Hindlimb muscle (tissue), 1 donor: ENCODE data around the gene PLEKHM3. TPM values are rescaled to one million over a fixed set of nuclear protein-coding genes. Genes with fewer than 3 reads are reported as not detected.
"Not testable (repeated sequence)": the region's sequence is repeated elsewhere in the genome, so short reads cannot be mapped to it uniquely, and the experiment has no call there.

Experiments used
- DNase-seq: peaks from one replicate; pipeline ENCODE4 v3.0.0-alpha.2; 2013
- polyA plus RNA-seq: library from polyadenylated mRNA; unstranded; fragments of 120-200 nt; gene quantifications from one replicate; pipeline ENCODE4 v1.2.1, GENCODE V29; 2013; ENCODE audit not compliant: insufficient read length

The PLEKHM3 gene
- polyA plus RNA-seq, 1 donor = 8.1 TPM

DNA sequence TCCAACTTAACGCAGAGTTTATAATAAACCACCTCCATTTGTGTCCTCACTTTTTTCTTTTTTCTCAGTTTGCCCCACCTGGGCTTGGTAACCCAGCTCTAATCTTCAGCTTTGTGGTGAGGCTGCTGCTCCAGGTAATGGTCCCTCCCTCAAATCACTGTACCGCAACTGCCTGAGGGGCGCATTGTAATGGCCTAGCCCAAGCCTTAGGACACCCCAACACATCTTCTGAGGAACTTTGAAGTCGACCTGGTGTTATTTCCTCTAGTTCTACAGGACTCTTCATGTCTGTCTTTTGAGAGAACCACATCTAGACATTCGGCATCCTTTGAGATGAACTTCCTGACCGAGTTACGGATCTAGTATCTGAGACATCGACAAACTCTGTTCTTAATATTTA lies 99.7 kb downstream of the PLEKHM3 start:
- DNase-seq = no peak

DNA sequence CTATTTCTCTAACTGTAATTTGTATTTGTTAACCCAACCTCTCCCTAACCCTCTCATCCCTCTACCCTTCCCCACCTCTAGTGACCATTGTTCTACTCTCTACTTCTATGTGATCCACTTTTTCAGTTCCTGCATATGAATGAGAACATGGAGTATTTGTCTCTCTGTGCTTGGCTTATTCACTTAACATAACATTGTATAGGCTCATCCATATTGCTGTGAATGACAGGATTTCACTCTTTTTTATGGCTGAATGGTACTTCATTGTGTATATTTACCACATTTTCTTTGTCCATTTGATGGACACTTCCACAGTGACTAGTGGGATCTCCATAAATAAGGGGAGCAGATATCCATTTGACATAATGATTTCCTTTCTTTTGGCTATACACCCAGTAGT lies 103.7 kb downstream of the PLEKHM3 start:
- no peak for DNase-seq

- no peak for DNase-seq
These were observed 104.6 kb downstream of the PLEKHM3 start for GRCh38 chr2:207920721-207921120.

GRCh38 chr2:207920321-207920720 lies 105.0 kb downstream of the PLEKHM3 start:
- DNase-seq = peak; percentile 29

- no peak for DNase-seq
These were observed 106.0 kb downstream of the PLEKHM3 start for GRCh38 chr2:207919164-207919919.

DNA sequence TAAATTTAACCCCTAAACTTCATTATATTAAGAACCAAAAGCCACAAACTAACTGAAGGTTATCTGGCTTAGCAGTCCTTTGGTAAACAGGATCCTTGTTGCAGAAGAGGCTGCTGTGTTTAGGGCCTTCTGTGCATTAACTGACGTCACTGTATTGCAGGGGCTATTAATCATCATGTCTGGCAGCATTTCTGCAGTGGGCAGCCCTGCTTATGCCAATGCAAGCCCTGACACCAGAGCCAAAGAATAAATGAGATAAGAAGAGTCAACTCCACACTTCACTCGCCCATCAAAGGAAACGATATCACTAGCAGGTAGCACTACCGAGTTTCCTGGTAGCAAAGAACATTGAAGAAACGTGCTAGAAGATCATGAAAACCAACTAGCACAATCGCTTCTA lies 110.6 kb downstream of the PLEKHM3 start:
- no peak for DNase-seq

GRCh38 chr2:207913772-207914358 lies 111.5 kb downstream of the PLEKHM3 start:
- no peak for DNase-seq

GRCh38 chr2:207911856-207912255 lies 113.5 kb downstream of the PLEKHM3 start:
- no peak for DNase-seq

DNA sequence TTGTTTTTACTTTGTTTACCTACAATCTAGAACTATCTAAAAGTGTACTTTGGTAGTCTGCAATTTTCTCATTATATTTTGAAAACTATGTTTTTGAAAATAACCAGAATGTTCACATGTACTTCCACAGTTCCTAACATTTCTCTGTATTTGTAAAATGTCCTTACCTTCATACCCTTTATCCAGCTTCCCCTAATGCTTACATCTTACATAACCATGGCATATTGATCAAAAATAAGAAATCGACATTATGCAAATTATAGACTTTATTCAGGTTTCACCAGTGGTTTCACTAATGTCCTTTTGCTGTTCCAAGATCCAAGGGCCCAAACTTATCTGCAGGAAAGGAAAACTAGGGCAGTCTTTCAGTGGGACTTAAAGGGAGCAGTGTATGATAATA lies 114.1 kb downstream of the PLEKHM3 start:
- DNase-seq = no peak

DNA sequence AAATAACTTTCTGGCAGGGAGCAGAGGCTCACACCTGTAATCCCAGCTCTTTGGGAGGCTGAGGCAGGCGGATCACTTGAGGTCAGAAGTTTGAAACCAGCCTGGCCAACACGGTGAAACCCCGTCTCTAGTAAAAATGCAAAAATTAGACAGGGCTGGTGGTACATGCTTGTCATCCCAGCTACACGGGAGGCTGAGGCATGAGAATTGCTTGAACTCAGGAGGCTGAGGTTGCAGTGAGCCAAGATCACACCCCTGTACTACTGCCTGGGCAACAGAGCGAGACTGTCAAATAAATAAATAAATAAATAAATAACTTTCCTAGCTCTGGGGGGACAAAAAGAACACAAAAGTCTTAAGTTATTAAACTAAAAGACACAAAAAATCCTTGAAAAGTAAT lies 118.8 kb downstream of the PLEKHM3 start:
- not testable (repeated sequence) for DNase-seq

DNA sequence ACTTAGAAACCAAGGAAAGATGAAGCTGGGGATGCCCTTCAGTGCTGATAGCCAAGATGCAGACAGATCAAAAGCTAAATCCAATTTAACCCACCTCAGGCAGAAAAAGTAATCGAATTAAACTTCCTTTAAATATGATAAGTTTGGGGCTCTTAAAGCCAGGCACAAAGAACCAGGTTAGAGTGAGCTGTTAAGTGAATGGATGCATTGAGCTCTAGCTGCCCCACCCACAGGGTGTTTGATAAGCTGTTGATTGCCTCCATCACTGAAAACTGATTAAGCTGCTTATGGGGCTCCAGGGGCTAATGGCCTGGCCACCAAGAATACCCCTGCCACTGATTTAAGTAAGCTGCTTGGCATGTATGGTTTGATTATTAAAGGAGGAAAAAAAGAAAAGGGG lies 119.8 kb downstream of the PLEKHM3 start:
- DNase-seq = no peak

DNA sequence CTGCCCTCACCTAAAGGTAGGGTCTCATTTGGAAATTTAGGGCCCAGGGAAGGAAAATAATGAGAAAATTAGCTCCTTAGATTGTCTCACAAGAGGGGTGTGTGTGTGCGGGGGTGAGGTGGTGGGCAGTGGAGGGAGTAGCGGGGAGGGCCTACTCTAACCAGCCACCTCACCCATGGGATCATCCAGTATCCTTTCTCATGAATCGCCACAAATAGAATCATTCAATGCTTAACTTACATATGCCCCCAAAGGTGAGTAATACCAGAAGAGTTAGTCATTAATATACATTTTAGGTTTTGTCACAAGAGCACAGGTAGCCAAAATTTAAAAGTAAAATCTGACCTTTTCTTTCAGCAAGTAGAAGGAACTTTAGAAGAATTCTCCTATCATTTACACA lies 122.1 kb downstream of the PLEKHM3 start:
- DNase-seq = no peak

DNA sequence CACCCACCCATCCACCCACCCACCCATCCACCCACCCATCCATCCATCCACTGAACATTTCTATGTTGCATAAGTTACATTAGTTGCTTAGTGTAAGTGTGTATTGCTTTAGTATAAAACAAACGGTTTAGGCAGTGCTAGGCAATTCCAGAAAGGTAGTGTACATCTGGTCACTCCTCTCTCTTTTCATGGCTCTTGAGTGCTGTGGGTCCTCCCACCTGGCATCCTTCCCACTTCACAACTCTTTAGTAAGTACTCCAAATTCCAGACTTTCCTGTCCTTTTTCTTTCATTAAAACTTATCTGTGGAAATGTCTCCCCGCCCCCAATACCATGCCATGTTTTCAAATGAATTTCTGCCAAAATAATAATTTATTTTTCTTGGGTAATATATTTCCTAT lies 122.5 kb downstream of the PLEKHM3 start:
- DNase-seq = no peak

GRCh38 chr2:207901829-207902228 lies 123.5 kb downstream of the PLEKHM3 start:
- DNase-seq = no peak

GRCh38 chr2:207901401-207901800 lies 123.9 kb downstream of the PLEKHM3 start:
- no peak for DNase-seq

- no peak for DNase-seq
These were observed 127.0 kb downstream of the PLEKHM3 start for GRCh38 chr2:207898354-207898695.

DNA sequence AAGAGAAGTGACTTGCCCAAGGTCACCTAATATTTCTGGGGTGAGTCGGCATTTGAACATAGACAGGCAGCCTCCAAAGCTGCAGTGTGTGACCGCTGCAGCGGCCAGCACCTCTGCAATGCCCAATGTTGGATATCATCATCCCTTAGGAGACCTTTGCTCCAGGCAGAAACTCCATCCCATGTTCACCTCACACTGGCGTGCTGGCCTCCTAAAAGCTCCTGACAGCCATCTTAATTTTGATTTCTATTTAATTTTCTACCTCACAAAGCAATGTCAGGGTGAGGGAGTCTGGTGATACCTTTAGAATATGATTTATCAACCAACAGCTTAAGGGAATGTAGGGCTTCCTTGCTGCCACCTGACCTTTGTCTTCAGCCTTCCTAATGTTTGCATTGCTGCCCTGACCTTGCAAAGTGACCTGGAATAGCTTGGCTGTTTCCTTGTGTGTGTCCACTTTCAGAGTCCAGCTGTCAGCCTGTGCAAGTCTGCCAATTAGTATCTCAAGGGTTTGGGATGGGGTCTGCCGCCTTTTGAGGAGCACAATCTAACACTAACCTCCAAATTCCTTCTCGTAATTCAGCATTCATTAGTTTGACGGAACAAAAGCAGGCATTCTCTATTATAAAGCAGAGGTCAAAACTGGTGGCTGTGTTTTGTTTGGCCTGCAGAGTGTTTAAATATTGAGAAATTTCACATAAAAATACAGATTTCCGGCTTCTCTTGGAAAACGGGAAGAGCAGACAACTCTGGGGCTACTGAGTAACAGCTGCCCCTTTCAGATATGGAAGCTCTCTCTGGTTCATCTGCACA lies 127.6 kb downstream of the PLEKHM3 start:
- DNase-seq = no peak

GRCh38 chr2:207896525-207897285 lies 128.6 kb downstream of the PLEKHM3 start:
- no peak for DNase-seq

DNA sequence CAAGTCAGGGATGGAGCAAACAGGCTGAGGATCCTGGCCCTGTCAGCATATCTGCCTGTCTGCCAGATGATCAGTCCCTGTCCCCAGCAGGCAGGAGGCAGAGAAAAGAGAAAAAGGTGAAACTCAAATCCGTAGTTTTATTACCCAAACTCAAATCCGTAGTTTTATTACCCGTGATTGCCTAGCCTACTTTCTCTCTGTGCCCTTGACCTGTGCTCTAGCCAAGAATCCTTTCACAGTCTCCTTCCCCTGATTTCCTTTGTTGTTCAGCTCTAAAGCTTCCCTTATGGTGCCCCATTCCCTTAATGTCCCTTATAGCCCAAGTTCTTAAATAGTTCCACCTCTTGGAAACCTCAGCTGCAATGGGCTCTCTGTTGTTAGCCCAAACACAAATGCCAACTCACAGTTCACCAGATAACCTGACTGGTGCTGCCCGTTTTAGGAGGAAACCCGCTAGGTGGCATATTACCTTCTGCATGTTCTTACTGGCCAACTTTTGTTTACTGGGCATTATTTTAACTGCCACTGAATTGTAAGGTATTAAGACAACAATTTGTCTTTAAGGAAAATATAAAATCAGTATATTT lies 130.0 kb downstream of the PLEKHM3 start:
- DNase-seq = no peak

- no peak for DNase-seq
These were observed 132.5 kb downstream of the PLEKHM3 start for GRCh38 chr2:207892716-207893402.

GRCh38 chr2:207891086-207891844 lies 134.1 kb downstream of the PLEKHM3 start:
- no peak for DNase-seq
